Activated CD8-positive, alpha-beta memory T cell treated with anti-CD3 and anti-CD28 coated beads for 48 hours (primary cell): Measurements from ENCODE around the gene CACNG7.

Experiments
- DNase-seq, 3 experiments: peaks; one replicate each; pipeline ENCODE4 v3.0.0-alpha.2; 2020; ENCODE audit warnings: low read depth in 2 of 3, low spot score in 2 of 3

The CACNG7 gene

DNA sequence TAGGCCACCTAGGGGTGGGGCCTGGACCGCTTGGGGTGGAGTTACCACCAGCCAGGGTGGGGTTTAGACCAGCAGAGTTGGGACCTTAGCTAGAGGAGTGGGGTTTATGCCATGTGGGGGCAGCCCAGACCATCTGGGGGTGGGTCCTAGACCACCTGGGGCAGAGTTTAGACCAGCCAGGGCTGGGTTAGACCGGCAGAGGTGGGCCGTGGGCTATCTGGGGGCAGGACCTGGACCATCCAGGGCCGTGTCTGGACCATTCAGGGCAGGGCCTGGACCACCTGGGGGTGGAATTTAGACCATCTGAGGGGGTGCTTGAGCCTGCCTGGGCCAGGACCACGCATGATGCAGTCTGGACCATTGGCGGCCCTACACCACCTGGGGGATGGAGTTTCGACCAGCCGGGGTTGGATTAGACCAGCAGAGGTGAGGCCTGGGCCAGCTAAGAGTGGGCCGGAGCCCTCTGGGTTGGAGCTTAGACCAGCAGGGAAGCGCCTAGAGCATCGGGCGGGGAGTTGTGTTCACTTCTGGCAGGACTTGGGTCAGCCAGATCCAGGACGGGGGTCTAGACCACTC, 72.4 kb downstream of the CACNG7 start:
- no peak for DNase-seq

DNA sequence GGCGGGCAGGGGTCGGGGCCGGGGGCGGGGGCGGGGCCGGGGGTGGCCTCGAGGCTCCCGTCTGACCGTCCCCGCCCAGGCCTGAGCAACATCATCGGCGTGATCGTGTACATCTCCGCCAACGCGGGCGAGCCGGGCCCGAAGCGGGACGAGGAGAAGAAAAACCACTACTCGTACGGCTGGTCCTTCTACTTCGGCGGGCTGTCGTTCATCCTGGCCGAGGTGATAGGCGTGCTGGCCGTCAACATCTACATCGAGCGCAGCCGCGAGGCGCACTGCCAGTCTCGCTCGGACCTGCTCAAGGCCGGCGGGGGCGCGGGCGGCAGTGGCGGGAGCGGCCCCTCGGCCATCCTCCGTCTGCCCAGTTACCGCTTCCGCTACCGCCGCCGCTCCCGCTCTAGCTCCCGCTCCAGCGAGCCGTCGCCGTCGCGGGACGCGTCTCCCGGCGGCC, 72.9 kb downstream of the CACNG7 start:
- DNase-seq = no peak

DNA sequence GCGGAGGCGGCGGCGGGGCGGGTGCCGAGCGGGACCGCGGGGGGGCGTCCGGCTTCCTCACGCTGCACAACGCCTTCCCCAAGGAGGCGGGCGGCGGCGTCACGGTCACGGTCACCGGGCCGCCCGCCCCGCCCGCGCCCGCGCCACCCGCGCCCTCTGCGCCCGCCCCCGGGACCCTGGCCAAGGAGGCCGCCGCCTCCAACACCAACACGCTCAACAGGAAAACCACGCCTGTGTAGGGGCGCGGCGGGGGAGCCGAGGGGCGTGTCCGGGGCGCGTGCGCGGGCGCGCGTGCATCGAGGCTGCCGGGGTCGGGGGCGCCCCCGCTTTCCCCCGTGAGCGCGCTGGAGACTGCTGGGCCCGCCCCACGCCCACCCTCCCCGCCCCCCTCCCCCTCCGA, 73.5 kb downstream of the CACNG7 start:
- no peak for DNase-seq

DNA sequence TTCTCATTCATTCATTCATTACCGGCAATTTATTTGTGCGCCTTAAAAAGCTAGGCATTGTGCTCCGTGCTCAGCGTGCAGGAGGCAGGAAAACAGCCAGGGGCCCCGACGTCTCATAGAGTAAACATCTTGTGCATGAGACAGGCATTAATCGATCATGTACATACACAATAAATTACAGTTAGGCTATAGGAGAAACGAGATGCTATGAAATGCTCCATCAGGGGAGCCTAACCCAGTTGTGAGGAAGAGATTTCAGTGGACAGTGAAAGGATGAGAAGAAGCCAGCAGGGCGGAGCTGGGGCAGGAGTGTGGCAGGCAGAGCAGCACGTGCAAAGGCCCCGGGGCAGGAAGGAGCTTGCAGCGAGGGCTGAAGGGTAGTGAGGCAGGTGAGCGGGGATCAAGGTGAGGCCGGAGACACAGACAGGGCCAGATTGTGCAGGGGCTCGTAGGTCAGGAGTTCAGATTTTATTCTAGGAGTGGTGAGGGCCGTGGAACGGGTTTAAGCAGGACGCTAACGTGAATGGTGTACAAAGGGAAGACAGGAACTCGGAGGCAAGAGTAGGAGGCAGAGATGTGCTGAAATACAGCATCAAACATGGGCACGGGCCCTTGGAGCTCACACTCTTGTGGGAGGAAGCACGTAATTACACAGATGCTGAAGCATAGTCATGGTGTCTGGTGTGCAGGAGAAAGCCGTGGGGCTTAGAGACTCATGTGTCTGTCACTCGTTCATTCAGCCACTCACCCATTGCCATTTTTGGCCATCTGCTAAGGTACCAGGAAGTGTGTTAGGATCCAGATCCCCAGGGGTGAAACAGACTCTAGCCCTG, 74.6 kb downstream of the CACNG7 start:
- no peak for DNase-seq

DNA sequence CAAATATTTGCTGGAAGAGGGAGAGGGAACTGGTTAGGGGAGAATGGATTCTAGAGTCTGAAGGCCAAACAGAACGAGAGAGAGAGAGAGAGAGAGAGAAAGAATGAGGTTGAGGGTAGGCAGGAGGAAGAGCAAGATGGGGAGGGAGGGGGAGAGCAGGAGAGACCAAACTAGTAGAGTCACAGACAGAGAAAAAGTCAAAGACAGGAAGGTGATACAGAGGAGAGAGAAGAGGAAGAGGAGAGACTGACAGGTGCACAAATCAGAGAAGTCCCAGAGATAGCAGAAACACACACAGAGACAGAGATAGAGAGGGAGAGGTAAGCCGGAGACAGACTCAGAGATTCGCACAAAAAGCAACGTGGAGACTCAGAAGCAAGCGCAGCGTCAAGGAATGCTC, 76.8 kb downstream of the CACNG7 start:
- DNase-seq = no peak

DNA sequence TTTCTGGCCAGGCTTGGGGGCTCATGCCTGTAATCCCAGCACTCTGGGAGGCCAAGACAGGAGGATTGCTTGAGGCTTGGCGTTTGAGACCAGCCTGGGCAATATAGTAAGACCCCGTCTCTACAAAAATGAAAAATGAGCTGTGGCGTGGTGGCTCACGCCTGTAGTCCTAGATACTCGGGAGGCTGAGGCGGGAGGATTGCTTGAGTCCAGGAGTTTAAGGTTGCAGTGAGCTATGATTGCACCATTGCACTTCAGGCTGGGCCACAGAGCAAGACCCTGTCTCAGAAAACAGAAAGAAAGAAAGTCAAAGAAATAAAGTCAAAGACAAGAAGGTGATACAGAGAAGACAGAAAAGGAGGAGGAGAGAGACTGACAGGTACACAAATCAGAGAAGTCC, 79.9 kb downstream of the CACNG7 start:
- no peak for DNase-seq

DNA sequence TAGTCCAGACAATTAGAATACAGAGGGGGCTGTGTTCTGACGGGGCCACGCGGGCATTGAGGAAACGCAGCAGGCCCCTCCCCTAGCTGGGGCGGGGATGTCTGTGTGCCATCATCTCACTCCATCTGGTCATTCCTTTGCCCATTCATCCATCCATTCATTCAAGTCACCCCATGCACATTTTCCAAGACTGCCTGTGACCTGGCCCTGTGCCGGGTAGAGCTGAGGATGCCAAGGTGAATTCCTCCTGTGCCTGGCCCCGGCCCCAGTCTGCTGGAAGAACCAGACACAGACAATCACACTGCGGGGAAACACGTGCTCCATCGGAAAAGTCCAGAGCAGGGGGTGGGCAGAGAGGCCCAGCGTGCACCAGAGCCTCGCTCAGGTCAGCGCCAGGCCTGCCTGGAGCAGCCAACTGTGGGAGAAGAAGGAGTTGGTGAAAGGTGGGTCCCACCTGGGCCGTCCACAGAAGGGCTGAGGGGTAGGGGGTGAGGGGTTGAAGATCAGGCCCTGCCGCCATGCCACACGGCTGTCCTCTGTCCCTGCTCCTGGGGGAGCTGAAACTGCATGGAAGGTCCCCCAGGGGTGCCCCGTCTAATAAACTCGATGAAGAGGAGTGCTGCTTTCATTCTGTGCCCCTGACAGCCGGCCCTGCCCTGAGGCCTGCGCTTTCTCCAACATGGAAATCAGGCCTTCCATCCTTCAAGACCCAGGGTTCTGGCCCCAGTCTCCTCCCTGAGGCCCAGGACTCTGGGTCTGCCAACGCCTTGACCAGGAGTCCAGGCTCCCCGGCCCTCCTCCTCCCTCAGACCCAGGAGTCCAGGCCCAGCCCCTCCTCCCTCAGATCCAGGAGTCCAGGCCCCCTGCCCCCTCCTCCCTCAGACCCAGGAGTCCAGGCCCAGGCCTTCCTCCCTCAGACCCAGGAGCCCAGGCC, 80.8 kb downstream of the CACNG7 start:
- no peak for DNase-seq

DNA sequence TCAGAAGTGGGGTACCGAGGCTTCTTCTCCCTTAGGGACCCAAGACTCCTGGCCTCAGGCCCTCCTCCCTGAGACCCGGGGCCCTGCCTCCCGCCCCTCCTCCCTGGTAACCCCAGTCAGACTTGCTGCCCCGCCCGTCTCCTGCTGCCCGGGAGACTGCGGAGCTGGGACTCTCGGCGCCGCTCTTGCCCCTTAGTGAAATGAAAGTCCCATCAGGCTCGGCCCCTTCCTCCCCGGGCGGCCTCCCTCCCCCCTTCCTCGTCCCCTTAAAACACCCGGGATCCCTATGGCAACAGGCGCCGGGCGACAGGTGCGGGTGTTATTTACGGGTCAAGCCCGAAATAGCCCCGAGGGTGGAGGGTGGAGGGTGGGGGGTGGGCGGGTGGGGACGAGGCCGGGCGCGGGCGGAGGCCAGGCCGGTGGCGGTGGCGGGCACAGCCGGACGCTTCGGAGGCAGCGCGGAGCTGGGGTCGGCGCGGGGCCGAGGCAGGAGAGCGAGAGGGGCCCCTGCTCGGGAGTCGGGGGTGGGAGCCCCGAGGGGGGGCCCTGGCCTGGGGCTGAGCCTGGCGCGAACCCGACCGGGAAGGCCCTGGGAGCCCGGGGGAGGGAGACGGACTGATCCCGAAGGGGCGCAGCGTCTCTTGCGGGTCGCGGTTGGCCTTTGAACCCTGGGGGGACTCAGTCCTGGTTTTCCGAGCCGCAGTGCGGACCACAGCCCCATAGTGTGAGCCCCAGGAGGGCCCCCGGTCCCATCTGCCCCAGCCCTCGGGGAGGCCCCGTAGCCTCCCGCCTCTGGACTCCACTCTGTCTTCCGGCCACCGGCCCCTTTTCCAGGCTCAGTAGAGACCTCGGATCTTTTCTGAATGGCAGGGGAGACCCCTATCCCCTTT, 82.4 kb downstream of the CACNG7 start, which contains the start of gene CACNG6:
Gene CACNG6, plus strand, starts transcription at position 414 of the 890 bp plus-strand sequence. CDS start 1,241 bp downstream, outside the sequence.
- DNase-seq = no peak

DNA sequence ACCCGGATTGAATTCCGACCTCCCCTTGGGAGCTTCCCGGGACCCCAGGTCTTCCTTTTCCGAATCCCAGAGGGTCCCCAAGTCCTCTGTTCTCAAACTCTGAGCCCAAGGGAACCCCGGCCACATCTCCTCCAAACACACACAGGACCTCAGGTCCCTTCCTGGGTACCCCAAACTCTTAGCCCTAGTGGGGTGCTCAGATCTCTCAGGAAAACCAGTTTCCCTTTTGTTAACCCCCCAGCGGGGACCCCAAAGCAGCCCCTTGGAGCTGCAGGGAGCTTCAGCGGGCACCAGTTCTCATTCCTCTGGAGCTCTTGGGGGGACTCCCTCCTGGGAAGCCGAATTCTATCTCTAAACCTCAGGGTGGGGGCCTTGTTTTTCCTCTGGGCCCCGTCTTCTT, 83.1 kb downstream of the CACNG7 start:
- no peak for DNase-seq

DNA sequence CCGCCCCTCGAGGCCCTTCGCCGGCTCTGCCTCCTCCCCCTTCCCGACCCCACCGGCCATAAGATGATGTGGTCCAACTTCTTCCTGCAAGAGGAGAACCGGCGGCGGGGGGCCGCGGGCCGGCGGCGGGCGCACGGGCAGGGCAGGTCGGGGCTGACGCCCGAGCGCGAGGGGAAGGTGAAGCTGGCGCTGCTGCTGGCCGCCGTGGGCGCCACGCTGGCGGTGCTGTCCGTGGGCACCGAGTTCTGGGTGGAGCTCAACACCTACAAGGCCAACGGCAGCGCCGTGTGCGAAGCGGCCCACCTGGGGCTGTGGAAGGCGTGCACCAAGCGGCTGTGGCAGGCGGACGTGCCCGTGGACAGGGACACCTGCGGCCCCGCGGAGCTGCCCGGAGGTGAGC, 83.7 kb downstream of the CACNG7 start:
- DNase-seq = no peak

DNA sequence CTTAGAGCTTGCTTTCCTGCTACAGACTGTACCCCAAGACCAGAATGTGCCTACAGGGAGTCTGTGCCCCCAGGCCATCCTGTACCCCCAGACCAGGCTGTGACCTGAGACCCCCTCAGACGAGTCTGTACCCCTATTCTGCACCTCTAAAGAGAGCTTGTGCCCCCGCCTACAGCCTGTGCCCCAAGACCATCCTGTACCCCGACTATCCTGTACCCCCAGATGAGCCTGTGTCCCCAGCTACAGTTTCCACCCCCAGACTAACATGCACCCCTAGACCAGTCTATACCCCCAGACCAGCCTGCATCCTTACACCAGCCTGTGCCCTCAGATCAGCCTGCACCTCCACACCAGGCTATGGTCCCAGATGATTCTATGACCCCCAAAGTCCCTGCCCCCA, 84.4 kb downstream of the CACNG7 start:
- DNase-seq = no peak
